H1 (cell line): ENCODE measurements around the gene L3MBTL2. TPM values are rescaled to one million over a fixed set of nuclear protein-coding genes. Genes with fewer than 3 reads are reported as not detected.
A peak's percentile ranks its signal among the peaks of the same experiment; 100 is the strongest.

Experiments used
- CTCF ChIA-PET: fragments of 300-600 bp; sonication (Branson Sonifier 250); formaldehyde crosslinking; loops from one replicate; lab custom pipeline; 2021; ENCODE audit not compliant: partially characterized antibody; lab: Charles Lee
- POLR2A ChIA-PET: fragments of 300-600 bp; sonication (Branson Sonifier 250); formaldehyde crosslinking; loops from one replicate; lab custom pipeline; 2021; ENCODE audit warnings: inconsistent platforms; ENCODE audit not compliant: partially characterized antibody; lab: Charles Lee
- DNase-seq, 2 experiments: peaks; one replicate each; pipeline versions ENCODE4 v3.0.0 to v3.0.0-alpha.2; 2010 to 2022; ENCODE audit warnings: low spot score in 2 of 2, low read depth in 1 of 2, mixed read lengths in 1 of 2
- FAIRE-seq: peaks from 2 replicates; lab custom pipeline; 2011; peaks lifted over from hg19 to GRCh38; lab: Jason Lieb, UNC
- H2AFZ ChIP-seq: 2 replicates; pipeline ENCODE4 v1.8.1; 2012; ENCODE audit warnings: low read length, inconsistent platforms
- H2AK5ac ChIP-seq: 2 replicates; pipeline ENCODE4 v1.6.1; 2013; ENCODE audit warnings: low read depth, low read length
- H2BK120ac ChIP-seq: replicated peaks from 2 replicates; pipeline ENCODE3; 2013; ENCODE audit warnings: low read depth, low read length, inconsistent platforms
- H2BK12ac ChIP-seq: 2 replicates; pipeline ENCODE4 v1.6.1; 2013; ENCODE audit warnings: low read depth, low read length
- H2BK15ac ChIP-seq: 2 replicates; pipeline ENCODE4 v1.6.1; 2013; ENCODE audit warnings: low read length
- H2BK20ac ChIP-seq: 2 replicates; pipeline ENCODE4 v1.6.1; 2013; ENCODE audit warnings: low read length
- H2BK5ac ChIP-seq: 2 replicates; pipeline ENCODE4 v1.6.1; 2013; ENCODE audit warnings: low read depth, low read length
- H3K14ac ChIP-seq: 2 replicates; pipeline ENCODE4 v1.6.1; 2013; ENCODE audit warnings: inconsistent platforms; ENCODE audit not compliant: insufficient read length
- H3K18ac ChIP-seq: 2 replicates; pipeline ENCODE4 v1.6.1; 2013; ENCODE audit warnings: low read length; ENCODE audit errors: extremely low read depth
- H3K23ac ChIP-seq: 2 replicates; pipeline ENCODE4 v1.6.1; 2013; ENCODE audit warnings: inconsistent platforms; ENCODE audit not compliant: insufficient read length
- H3K23me2 ChIP-seq: 2 replicates; pipeline ENCODE4 v1.6.1; 2013; ENCODE audit warnings: low read depth, low read length
- H3K27ac ChIP-seq: 2 replicates; pipeline ENCODE4 v1.6.1; 2011; ENCODE audit warnings: low read depth, low read length, inconsistent platforms
- H3K27me3 ChIP-seq, 4 experiments: replicated peaks in 1 of 4; 1 replicate in 1 of 4; 2 replicates in 3 of 4; pipeline versions ENCODE4 v1.6.1 to v1.8.1; 2011 to 2013; ENCODE audit warnings: low read length in 3 of 4, mild to moderate bottlenecking in 3 of 4, inconsistent platforms in 2 of 4, mixed read lengths in 2 of 4, moderate library complexity in 1 of 4; ENCODE audit not compliant: control insufficient read depth in 3 of 4, insufficient read depth in 3 of 4; ENCODE audit errors: extremely low read depth in 1 of 4
- H3K36me3 ChIP-seq, 4 experiments: 2 replicates each; pipeline versions ENCODE4 v1.6.1 to v1.8.1; 2011 to 2013; ENCODE audit warnings: mild to moderate bottlenecking in 4 of 4, low read length in 3 of 4, moderate library complexity in 2 of 4, control low read depth in 1 of 4, inconsistent platforms in 1 of 4; ENCODE audit not compliant: insufficient read depth in 4 of 4, control insufficient read depth in 2 of 4
- H3K4ac ChIP-seq: replicated peaks from 2 replicates; pipeline ENCODE3; 2013; ENCODE audit warnings: low read length, low read depth, mixed read lengths, inconsistent platforms; ENCODE audit not compliant: insufficient read length
- H3K4me1 ChIP-seq, 4 experiments: replicated peaks in 1 of 4; 1 replicate in 1 of 4; 2 replicates in 3 of 4; pipeline versions ENCODE4 v1.6.1 to v1.8.1; 2011 to 2013; ENCODE audit warnings: low read length in 3 of 4, inconsistent platforms in 2 of 4, mixed read lengths in 1 of 4; ENCODE audit not compliant: insufficient read depth in 4 of 4, control insufficient read depth in 3 of 4
- H3K4me2 ChIP-seq, 2 experiments: 2 replicates each; pipeline versions ENCODE4 v1.6.1 to v1.8.1; 2011 to 2013; ENCODE audit warnings: low read depth in 2 of 2, low read length in 2 of 2, control low read depth in 1 of 2, inconsistent platforms in 1 of 2, mild to moderate bottlenecking in 1 of 2; ENCODE audit not compliant: insufficient read depth in 1 of 2
- H3K4me3 ChIP-seq, 4 experiments: fragments of 200-600, 300-600 bp in 1 of 4; sonication (generic), shearing (Covaris generic), sonication (Bioruptor Twin) in 1 of 4; 2 replicates each; pipeline versions ENCODE4 v1.5.1 to v1.8.1; 2011 to 2016; ENCODE audit warnings: low read length in 4 of 4, low read depth in 3 of 4, control low read depth in 2 of 4, inconsistent platforms in 2 of 4, mild to moderate bottlenecking in 2 of 4, mixed read lengths in 1 of 4, moderate library complexity in 1 of 4; ENCODE audit not compliant: insufficient read depth in 2 of 4; ENCODE audit errors: extremely low read depth in 1 of 4
- H3K56ac ChIP-seq: replicated peaks from 2 replicates; pipeline ENCODE3; 2013; ENCODE audit warnings: low read depth, mild to moderate bottlenecking, mixed read lengths, low read length, inconsistent platforms; ENCODE audit not compliant: insufficient read length
- H3K79me1 ChIP-seq: 2 replicates; pipeline ENCODE4 v1.6.1; 2013; ENCODE audit warnings: low read depth, low read length, control low read depth
- H3K79me2 ChIP-seq, 2 experiments: 2 replicates each; pipeline versions ENCODE4 v1.6.1 to v1.8.1; 2012 to 2013; ENCODE audit warnings: low read length in 2 of 2, mild to moderate bottlenecking in 2 of 2, inconsistent platforms in 1 of 2; ENCODE audit not compliant: insufficient read depth in 2 of 2, control insufficient read depth in 1 of 2
- H3K9ac ChIP-seq, 4 experiments: replicated peaks in 1 of 4; 1 replicate in 1 of 4; 2 replicates in 3 of 4; pipeline versions ENCODE4 v1.6.1 to v1.8.1; 2011 to 2013; ENCODE audit warnings: low read depth in 3 of 4, low read length in 3 of 4, control low read depth in 2 of 4, mild to moderate bottlenecking in 2 of 4, moderate library complexity in 2 of 4, inconsistent platforms in 1 of 4; ENCODE audit errors: extremely low read depth in 1 of 4
- H3K9me3 ChIP-seq, 2 experiments: 2 replicates each; pipeline versions ENCODE4 v1.6.1 to v1.8.1; 2012 to 2013; ENCODE audit warnings: mild to moderate bottlenecking in 2 of 2, moderate library complexity in 2 of 2, control low read depth in 1 of 2, inconsistent platforms in 1 of 2, low read depth in 1 of 2, low read length in 1 of 2, mixed read lengths in 1 of 2; ENCODE audit not compliant: insufficient read depth in 2 of 2
- H4K20me1 ChIP-seq, 2 experiments: replicated peaks in 1 of 2; 2 replicates each; pipeline versions ENCODE3 to v1.8.1; 2011 to 2013; ENCODE audit warnings: inconsistent platforms in 2 of 2, low read length in 2 of 2, mild to moderate bottlenecking in 1 of 2; ENCODE audit not compliant: insufficient read depth in 2 of 2, control insufficient read depth in 1 of 2
- H4K5ac ChIP-seq: 2 replicates; pipeline ENCODE4 v1.6.1; 2013; ENCODE audit warnings: low read length, low read depth, mixed read lengths, inconsistent platforms; ENCODE audit not compliant: insufficient read length
- H4K8ac ChIP-seq: 2 replicates; pipeline ENCODE4 v1.8.0; 2013; ENCODE audit warnings: mild to moderate bottlenecking, moderate library complexity, low read length, inconsistent platforms; ENCODE audit not compliant: insufficient read depth; ENCODE audit errors: extremely low read depth
- H4K91ac ChIP-seq: replicated peaks from 2 replicates; pipeline ENCODE3; 2013; ENCODE audit warnings: low read length, mixed read lengths, inconsistent platforms; ENCODE audit not compliant: insufficient read length
- GTF2F1 ChIP-seq: IDR thresholded peaks from 2 replicates; pipeline ENCODE4 v1.6.1; 2012; ENCODE audit warnings: low read depth, low read length, improper control_type of control experiment, borderline replicate concordance
- POLR2AphosphoS5 ChIP-seq: IDR thresholded peaks from 2 replicates; pipeline ENCODE4 v1.6.1; 2011; ENCODE audit warnings: low read depth, low read length
- POU5F1 ChIP-seq: IDR thresholded peaks from 2 replicates; pipeline ENCODE4 v1.6.1; 2011; ENCODE audit warnings: low read depth, mild to moderate bottlenecking, low read length, moderate library complexity
- RNF2 ChIP-seq: fragments of 200-900, 300-1000 bp; sonication (generic); IDR thresholded peaks from 2 replicates; pipeline ENCODE4 v1.7.1; 2016; ENCODE audit warnings: borderline replicate concordance, low read depth, mild to moderate bottlenecking, antibody characterized with exemption, low read length; ENCODE audit not compliant: poor library complexity, severe bottlenecking; ENCODE audit errors: missing control alignments
- SIX5 ChIP-seq: IDR thresholded peaks from 2 replicates; pipeline ENCODE4 v1.6.1; 2011; ENCODE audit warnings: mild to moderate bottlenecking, low read depth, low read length
- ZNF274 ChIP-seq: IDR thresholded peaks from 2 replicates; pipeline ENCODE4 v1.7.0; 2012; ENCODE audit warnings: low read length, borderline replicate concordance; ENCODE audit errors: extremely low read depth
- WGBS, 2 experiments: shearing (Covaris generic) in 1 of 2; methylation state at CpG; one replicate each; pipeline versions ENCODE4 v1.1.6 to v1.1.7; 2013 to 2015; ENCODE audit warnings: low lambda C conversion rate in 2 of 2, mixed read lengths in 2 of 2, inconsistent platforms in 1 of 2, low coverage in 1 of 2, missing lambda C conversion rate in 1 of 2; ENCODE audit not compliant: insufficient replicate concordance in 2 of 2, insufficient coverage in 1 of 2, insufficient read length in 1 of 2; ENCODE audit errors: extremely low coverage in 1 of 2, missing lambda C conversion rate in 1 of 2; 5-methylcytosine and 5-hydroxymethylcytosine counted together
- polyA plus RNA-seq, 7 experiments: library from polyadenylated mRNA; depleted of rRNA in 3 of 7; stranded (reverse) in 5 of 7; unstranded in 2 of 7; fragments of >200 nt in 5 of 7; fragments of 200-250 nt in 2 of 7; gene quantifications; 1 replicate in 5 of 7; 2 replicates in 1 of 7; 4 replicates in 1 of 7; pipeline versions ENCODE4 v1.2.1 to v1.2.3, GENCODE V29; 2011 to 2013; ENCODE audit warnings: missing spikeins in 2 of 7, mixed read lengths in 2 of 7
- total RNA-seq: library from RNA; stranded (reverse); fragmentation: NEBNext Ultra II Directional; extraction: Animal tissue kit (Norgen Biotek cat#: 25700); gene quantifications from 2 replicates; pipeline ENCODE4 v1.2.1, GENCODE V29; 2021

L3MBTL2 gene
- total and polyA plus RNA-seq, 2 of the 8 experiments (the other 6 are each of a cell fraction or from before 2014, with no cell fraction given) = 23.9 to 24.9 TPM

- peak overlapping the region; percentile 24; the same call in 1 of the 2 replicates for H2BK5ac ChIP-seq
- H3K14ac ChIP-seq = no peak overlapping the region
- H3K4me3 ChIP-seq = no peak overlapping the region
- no peak overlapping the region for H4K8ac ChIP-seq
- CTCF ChIA-PET = interaction anchor here (4.4 kb wide), 1 partner anchor 12 kb away, joined by 23 read pairs; no protein-coding TSS in a partner anchor
- H3K79me1 ChIP-seq = no peaks in the 10 kb centered on the region
- H3K79me2 ChIP-seq = no peaks in the 10 kb centered on the region
- H3K9me3 ChIP-seq = no peaks in the 10 kb centered on the region
- FAIRE-seq (no peak), DNase-seq (no peak)
- WGBS, 2 experiments = 94% methylated on average over 14 of the region's 14 CpGs; no CpG with 5 or more reads in 1 of the 2 experiments
- H3K27ac ChIP-seq = no peak overlapping the region
- no peak overlapping the region for H2AFZ ChIP-seq
- H3K9ac ChIP-seq = no peak overlapping the region
- no peak overlapping the region for H2AK5ac ChIP-seq
- H3K23ac ChIP-seq = no peak overlapping the region
- peaks cover 46 to 78% (median 68%) of the 10 kb centered on the region in 4 experiments for H3K36me3 ChIP-seq
- POLR2A ChIA-PET = interaction anchor here (1.9 to 6.9 kb wide), 2 partner anchors 15 to 25 kb away, joined by 4 to 26 read pairs; no protein-coding TSS in a partner anchor
- H2BK120ac ChIP-seq = no peak overlapping the region
- no peak overlapping the region for H2BK15ac ChIP-seq
- H3K27me3 ChIP-seq = no peaks in the 10 kb centered on the region
- no peaks in the 10 kb centered on the region for H3K23me2 ChIP-seq
- H3K56ac ChIP-seq = no peak overlapping the region
- H2BK12ac ChIP-seq = no peak overlapping the region
- H3K4me1 ChIP-seq = peaks cover 0 to 1% (median 0%) of the 10 kb centered on the region in 4 experiments; a peak in 3 of 7 replicates
- no peak overlapping the region for H3K4me2 ChIP-seq
- H4K20me1 ChIP-seq = peaks cover 0 to 21% of the 10 kb centered on the region in 2 experiments
- H4K91ac ChIP-seq = no peak overlapping the region
- H2BK20ac ChIP-seq = no peak overlapping the region
- H3K18ac ChIP-seq = no peak overlapping the region
- H4K5ac ChIP-seq = no peak overlapping the region
- no peak overlapping the region for H3K4ac ChIP-seq
- TF ChIP-seq POU5F1 (no peak), POLR2AphosphoS5 (no peak), ZNF274 (no peak), RNF2 (no peak), GTF2F1 (no peak), SIX5 (no peak)
Measured at GRCh38 chr22:41249442-41249841, 44.3 kb downstream of the L3MBTL2 start.
